ENCODE results near the gene ZNF484.
"Not testable (repeated sequence)": the region's sequence is repeated elsewhere in the genome, so short reads cannot be mapped to it uniquely, and the experiment has no call there.

Gene ZNF484

DNA sequence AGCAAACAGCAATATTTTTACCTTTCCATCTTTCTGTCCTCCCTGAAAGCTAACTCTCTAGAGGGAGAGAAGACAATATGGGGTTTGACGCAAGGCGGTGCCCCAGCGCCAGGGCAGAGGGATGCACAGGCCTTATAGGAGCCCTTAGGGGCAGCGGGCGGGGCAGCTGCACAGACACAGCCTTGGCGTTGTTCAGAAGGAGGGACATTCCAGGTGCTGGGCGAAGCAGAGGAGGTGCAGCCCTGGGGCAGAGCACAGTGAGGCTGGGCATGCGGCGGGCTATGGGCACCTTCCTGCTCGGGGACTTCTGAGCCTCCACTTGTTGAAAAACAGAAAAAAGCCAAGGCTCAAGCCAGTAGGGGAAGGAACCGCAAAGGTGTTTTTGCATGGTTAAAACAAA, 79.5 kb downstream of the ZNF484 start:
- in situ Hi-C loops (cut with HindIII; ENCODE audit: low sequenced_read_pairs): no loop called here
- TF ChIP-seq, protein P1, sequence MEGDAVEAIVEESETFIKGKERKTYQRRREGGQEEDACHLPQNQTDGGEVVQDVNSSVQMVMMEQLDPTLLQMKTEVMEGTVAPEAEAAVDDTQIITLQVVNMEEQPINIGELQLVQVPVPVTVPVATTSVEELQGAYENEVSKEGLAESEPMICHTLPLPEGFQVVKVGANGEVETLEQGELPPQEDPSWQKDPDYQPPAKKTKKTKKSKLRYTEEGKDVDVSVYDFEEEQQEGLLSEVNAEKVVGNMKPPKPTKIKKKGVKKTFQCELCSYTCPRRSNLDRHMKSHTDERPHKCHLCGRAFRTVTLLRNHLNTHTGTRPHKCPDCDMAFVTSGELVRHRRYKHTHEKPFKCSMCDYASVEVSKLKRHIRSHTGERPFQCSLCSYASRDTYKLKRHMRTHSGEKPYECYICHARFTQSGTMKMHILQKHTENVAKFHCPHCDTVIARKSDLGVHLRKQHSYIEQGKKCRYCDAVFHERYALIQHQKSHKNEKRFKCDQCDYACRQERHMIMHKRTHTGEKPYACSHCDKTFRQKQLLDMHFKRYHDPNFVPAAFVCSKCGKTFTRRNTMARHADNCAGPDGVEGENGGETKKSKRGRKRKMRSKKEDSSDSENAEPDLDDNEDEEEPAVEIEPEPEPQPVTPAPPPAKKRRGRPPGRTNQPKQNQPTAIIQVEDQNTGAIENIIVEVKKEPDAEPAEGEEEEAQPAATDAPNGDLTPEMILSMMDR (IDR thresholded peaks at IDR 0.05; ENCODE audit: low read depth, low read length, missing control alignments): no peak
- no peak overlapping the region for H3K4me3 ChIP-seq (ENCODE audit: low read depth, low read length)

DNA sequence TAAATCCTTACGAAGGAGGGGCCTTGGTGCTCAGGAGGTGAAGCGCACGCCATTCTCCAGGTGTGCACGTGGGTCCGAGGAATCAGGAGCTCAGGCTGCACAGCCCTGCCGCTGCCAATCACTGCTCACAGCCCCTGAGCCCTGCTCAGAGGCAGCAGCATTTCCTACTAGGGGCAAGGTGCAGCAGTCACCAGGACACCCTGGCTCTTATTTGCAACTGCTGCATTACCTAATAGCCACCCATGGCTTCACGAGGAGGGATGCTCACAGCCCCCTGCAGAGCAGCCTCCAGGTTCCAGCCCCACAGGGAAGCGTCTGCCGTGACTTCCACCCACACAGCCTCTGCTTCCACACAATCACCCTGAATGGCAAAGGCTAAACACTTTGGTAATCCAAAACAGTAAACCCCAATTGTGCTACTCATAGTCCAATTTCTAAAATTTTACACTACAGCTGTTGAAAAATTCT, 81.5 kb downstream of the ZNF484 start:
- in situ Hi-C loops (cut with HindIII; ENCODE audit: low sequenced_read_pairs); DNase-seq (ENCODE audit: low read depth): not testable (repeated sequence)

More for the DNA sequence above, 79.5 kb downstream of the ZNF484 start:
- no peak for DNase-seq (ENCODE audit: low read depth)

DNA sequence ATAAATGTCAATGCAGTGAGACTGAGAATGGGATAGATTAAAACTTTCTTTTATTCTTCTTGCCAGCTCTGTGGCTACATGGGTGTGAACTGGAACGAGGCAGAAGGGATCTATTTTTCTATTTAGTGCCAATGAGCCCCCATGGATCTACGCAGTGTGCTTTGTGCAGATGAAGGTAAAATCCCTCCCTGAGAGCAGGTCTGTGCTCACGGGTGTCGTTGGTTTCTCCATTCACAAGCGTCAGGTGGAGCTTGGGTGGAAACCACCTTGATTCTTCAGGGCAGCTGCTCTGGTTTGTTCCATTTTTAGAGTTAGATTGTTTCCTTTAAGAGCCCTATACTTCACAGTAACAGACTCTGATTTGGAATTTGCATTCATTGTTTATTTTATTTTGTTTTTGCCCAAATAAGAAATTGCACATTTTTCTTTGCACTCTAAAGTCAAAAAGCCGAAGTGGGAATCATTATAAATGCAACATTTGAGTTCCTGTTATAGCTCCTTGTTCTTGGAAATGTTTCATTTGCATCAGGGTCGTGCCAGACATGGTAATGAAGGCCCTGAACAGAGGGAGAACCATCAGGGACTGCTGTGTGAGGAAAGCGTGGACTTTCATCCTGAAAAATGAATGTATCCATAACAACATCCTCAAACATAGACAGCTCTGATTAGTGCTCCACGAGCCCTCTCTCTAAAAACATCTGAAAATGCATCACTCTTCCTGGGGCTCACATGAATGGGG, 82.1 kb downstream of the ZNF484 start:
- DNase-seq (ENCODE audit: low read depth): no peak
- TF ChIP-seq, protein P1 (IDR thresholded peaks at IDR 0.05; ENCODE audit: low read depth, low read length, missing control alignments): no peak
- in situ Hi-C loops (cut with HindIII; ENCODE audit: low sequenced_read_pairs): no loop called here
- H3K4me3 ChIP-seq (ENCODE audit: low read depth, low read length): no peak overlapping the region

More for the DNA sequence above, 81.5 kb downstream of the ZNF484 start:
- not testable (repeated sequence) for H3K4me3 ChIP-seq (ENCODE audit: low read depth, low read length)

All from astrocyte of the cerebellum (primary cell).